ENCODE measurements around the gene DAZL. TPM values are rescaled to one million over a fixed set of nuclear protein-coding genes. Genes with fewer than 3 reads are reported as not detected.

Gene DAZL
- 0.01 TPM for polyA plus RNA-seq (2013)

- no peaks in the 10 kb centered on the region for H3K27me3 ChIP-seq (replicated peaks in 2 of 5; ENCODE audit: control insufficient read depth in 4 of 5, insufficient read depth in 5 of 5, low read length in 4 of 5)
- H3K9me3 ChIP-seq (ENCODE audit: control extremely low read depth in 1 of 5, control insufficient read depth in 4 of 5, insufficient read depth in 2 of 5, low read depth in 1 of 5, low read length in 4 of 5), result peaks cover 0 to 3% (median 0%) of the 10 kb centered on the region in 5 experiments
- DNase-seq, result no peak
- 96% methylated on average over 48 of the region's 63 CpGs for WGBS (ENCODE audit: insufficient coverage)
- H3K4me1 ChIP-seq (ENCODE audit: control extremely low read depth in 1 of 4, control insufficient read depth in 4 of 4, insufficient read depth in 4 of 4, low read length in 3 of 4), result peaks cover 0 to 3% (median 0%) of the 10 kb centered on the region in 4 experiments
- CTCF ChIA-PET, result no interaction called here
- no peaks in the 10 kb centered on the region for H3K36me3 ChIP-seq (ENCODE audit: control insufficient read depth in 4 of 4, insufficient read depth in 4 of 4, low read length in 3 of 4)
- H3K4me3 ChIP-seq (ENCODE audit: control insufficient read depth in 1 of 7, extremely low read depth in 1 of 7, insufficient read depth in 4 of 7, low read depth in 2 of 7, low read length in 6 of 7), result no peak within 1 kb of the TSS
- no peak within 1 kb of the TSS for H3K27ac ChIP-seq (ENCODE audit: insufficient read depth in 1 of 2, low read depth in 1 of 2, low read length in 2 of 2, poor library complexity in 1 of 2, severe bottlenecking in 2 of 2)
- POLR2A ChIA-PET, result no interaction called here
Measured at GRCh38 chr3:16604887-16605602, at the start of gene DAZL. DAZL (minus strand) TSS chr3:16605423; CDS start chr3:16605205, 218 bp downstream.

GRCh38 chr3:16654976-16655375 is 49.8 kb upstream of the DAZL start:
- no peaks in the 10 kb centered on the region for H3K36me3 ChIP-seq (ENCODE audit: control insufficient read depth in 4 of 4, insufficient read depth in 4 of 4, low read length in 3 of 4)
- H3K9me3 ChIP-seq (ENCODE audit: control extremely low read depth in 1 of 5, control insufficient read depth in 4 of 5, insufficient read depth in 2 of 5, low read depth in 1 of 5, low read length in 4 of 5), result no peaks in the 10 kb centered on the region
- ChIA-PET POLR2A (no interaction called here), CTCF (no interaction called here)
- peak in 2 of 3 donors; percentile 13 to 40 for DNase-seq
- no peak overlapping the region for H3K27ac ChIP-seq (ENCODE audit: insufficient read depth in 1 of 2, low read depth in 1 of 2, low read length in 2 of 2, poor library complexity in 1 of 2, severe bottlenecking in 2 of 2)
- no peak overlapping the region for H3K4me3 ChIP-seq (ENCODE audit: control insufficient read depth in 1 of 7, extremely low read depth in 1 of 7, insufficient read depth in 4 of 7, low read depth in 2 of 7, low read length in 6 of 7)
- H3K27me3 ChIP-seq (replicated peaks in 2 of 5; ENCODE audit: control insufficient read depth in 4 of 5, insufficient read depth in 5 of 5, low read length in 4 of 5), result no peaks in the 10 kb centered on the region
- WGBS (ENCODE audit: insufficient coverage), result no CpG with 5 or more reads among the region's 1 CpG
- H3K4me1 ChIP-seq (ENCODE audit: control extremely low read depth in 1 of 4, control insufficient read depth in 4 of 4, insufficient read depth in 4 of 4, low read length in 3 of 4), result no peaks in the 10 kb centered on the region

- Histone ChIP-seq H3K36me3 (ENCODE audit: control insufficient read depth in 4 of 4, insufficient read depth in 4 of 4, low read length in 3 of 4) (no peaks in the 10 kb centered on the region), H3K4me3 (ENCODE audit: control insufficient read depth in 1 of 7, extremely low read depth in 1 of 7, insufficient read depth in 4 of 7, low read depth in 2 of 7, low read length in 6 of 7) (no peak overlapping the region), H3K27ac (ENCODE audit: insufficient read depth in 1 of 2, low read depth in 1 of 2, low read length in 2 of 2, poor library complexity in 1 of 2, severe bottlenecking in 2 of 2) (no peak overlapping the region), H3K27me3 (replicated peaks in 2 of 5; ENCODE audit: control insufficient read depth in 4 of 5, insufficient read depth in 5 of 5, low read length in 4 of 5) (no peaks in the 10 kb centered on the region), H3K4me1 (ENCODE audit: control extremely low read depth in 1 of 4, control insufficient read depth in 4 of 4, insufficient read depth in 4 of 4, low read length in 3 of 4) (no peaks in the 10 kb centered on the region), H3K9me3 (ENCODE audit: control extremely low read depth in 1 of 5, control insufficient read depth in 4 of 5, insufficient read depth in 2 of 5, low read depth in 1 of 5, low read length in 4 of 5) (no peaks in the 10 kb centered on the region)
- DNase-seq, result no peak
- CTCF ChIA-PET, result interaction anchor here (0.9 kb wide), 1 partner anchor 10 kb away, joined by 3 read pairs; no protein-coding TSS in a partner anchor
- no CpG with 5 or more reads among the region's 4 CpGs for WGBS (ENCODE audit: insufficient coverage)
- POLR2A ChIA-PET, result no interaction called here
Measured at GRCh38 chr3:16653712-16654111, 48.5 kb upstream of the DAZL start.

GRCh38 chr3:16647668-16648067 is 42.4 kb upstream of the DAZL start:
- Histone ChIP-seq H3K36me3 (ENCODE audit: control insufficient read depth in 4 of 4, insufficient read depth in 4 of 4, low read length in 3 of 4) (no peaks in the 10 kb centered on the region), H3K9me3 (ENCODE audit: control extremely low read depth in 1 of 5, control insufficient read depth in 4 of 5, insufficient read depth in 2 of 5, low read depth in 1 of 5, low read length in 4 of 5) (no peaks in the 10 kb centered on the region), H3K27me3 (replicated peaks in 2 of 5; ENCODE audit: control insufficient read depth in 4 of 5, insufficient read depth in 5 of 5, low read length in 4 of 5) (no peaks in the 10 kb centered on the region), H3K27ac (ENCODE audit: insufficient read depth in 1 of 2, low read depth in 1 of 2, low read length in 2 of 2, poor library complexity in 1 of 2, severe bottlenecking in 2 of 2) (no peak overlapping the region), H3K4me1 (ENCODE audit: control extremely low read depth in 1 of 4, control insufficient read depth in 4 of 4, insufficient read depth in 4 of 4, low read length in 3 of 4) (no peaks in the 10 kb centered on the region), H3K4me3 (ENCODE audit: control insufficient read depth in 1 of 7, extremely low read depth in 1 of 7, insufficient read depth in 4 of 7, low read depth in 2 of 7, low read length in 6 of 7) (no peak overlapping the region)
- no peak for DNase-seq
- CTCF ChIA-PET, result no interaction called here
- POLR2A ChIA-PET, result no interaction called here
- 97% methylated on average over 3 of the region's 4 CpGs for WGBS (ENCODE audit: insufficient coverage)

- no peaks in the 10 kb centered on the region for H3K9me3 ChIP-seq (ENCODE audit: control extremely low read depth in 1 of 5, control insufficient read depth in 4 of 5, insufficient read depth in 2 of 5, low read depth in 1 of 5, low read length in 4 of 5)
- no peak overlapping the region for H3K27ac ChIP-seq (ENCODE audit: insufficient read depth in 1 of 2, low read depth in 1 of 2, low read length in 2 of 2, poor library complexity in 1 of 2, severe bottlenecking in 2 of 2)
- H3K4me1 ChIP-seq (ENCODE audit: control extremely low read depth in 1 of 4, control insufficient read depth in 4 of 4, insufficient read depth in 4 of 4, low read length in 3 of 4), result peaks cover 0 to 4% (median under 1%) of the 10 kb centered on the region in 4 experiments
- H3K36me3 ChIP-seq (ENCODE audit: control insufficient read depth in 4 of 4, insufficient read depth in 4 of 4, low read length in 3 of 4), result no peaks in the 10 kb centered on the region
- DNase-seq, result no peak
- WGBS (ENCODE audit: insufficient coverage), result 10% methylated on average over 2 of the region's 2 CpGs
- POLR2A ChIA-PET, result no interaction called here
- H3K27me3 ChIP-seq (replicated peaks in 2 of 5; ENCODE audit: control insufficient read depth in 4 of 5, insufficient read depth in 5 of 5, low read length in 4 of 5), result peaks cover 0 to 2% (median 0%) of the 10 kb centered on the region in 5 experiments
- CTCF ChIA-PET, result no interaction called here
- no peak overlapping the region for H3K4me3 ChIP-seq (ENCODE audit: control insufficient read depth in 1 of 7, extremely low read depth in 1 of 7, insufficient read depth in 4 of 7, low read depth in 2 of 7, low read length in 6 of 7)
Measured at GRCh38 chr3:16639806-16640205, 34.6 kb upstream of the DAZL start.

- POLR2A ChIA-PET, result no interaction called here
Measured at GRCh38 chr3:16633948-16634347, 28.7 kb upstream of the DAZL start.

GRCh38 chr3:16632395-16632794 is 27.2 kb upstream of the DAZL start:
- Histone ChIP-seq H3K27ac (ENCODE audit: insufficient read depth in 1 of 2, low read depth in 1 of 2, low read length in 2 of 2, poor library complexity in 1 of 2, severe bottlenecking in 2 of 2) (no peak overlapping the region), H3K36me3 (ENCODE audit: control insufficient read depth in 4 of 4, insufficient read depth in 4 of 4, low read length in 3 of 4) (no peaks in the 10 kb centered on the region), H3K27me3 (replicated peaks in 2 of 5; ENCODE audit: control insufficient read depth in 4 of 5, insufficient read depth in 5 of 5, low read length in 4 of 5) (no peaks in the 10 kb centered on the region), H3K9me3 (ENCODE audit: control extremely low read depth in 1 of 5, control insufficient read depth in 4 of 5, insufficient read depth in 2 of 5, low read depth in 1 of 5, low read length in 4 of 5) (no peaks in the 10 kb centered on the region), H3K4me1 (ENCODE audit: control extremely low read depth in 1 of 4, control insufficient read depth in 4 of 4, insufficient read depth in 4 of 4, low read length in 3 of 4) (no peaks in the 10 kb centered on the region), H3K4me3 (ENCODE audit: control insufficient read depth in 1 of 7, extremely low read depth in 1 of 7, insufficient read depth in 4 of 7, low read depth in 2 of 7, low read length in 6 of 7) (no peak overlapping the region)
- ChIA-PET POLR2A (no interaction called here), CTCF (no interaction called here)
- DNase-seq, result no peak
- 94% methylated on average over 2 of the region's 2 CpGs for WGBS (ENCODE audit: insufficient coverage)

More at GRCh38 chr3:16633948-16634347, 28.7 kb upstream of the DAZL start:
- no peaks in the 10 kb centered on the region for H3K9me3 ChIP-seq (ENCODE audit: control extremely low read depth in 1 of 5, control insufficient read depth in 4 of 5, insufficient read depth in 2 of 5, low read depth in 1 of 5, low read length in 4 of 5)
- CTCF ChIA-PET, result no interaction called here
- no peak overlapping the region for H3K4me3 ChIP-seq (ENCODE audit: control insufficient read depth in 1 of 7, extremely low read depth in 1 of 7, insufficient read depth in 4 of 7, low read depth in 2 of 7, low read length in 6 of 7)
- no peaks in the 10 kb centered on the region for H3K4me1 ChIP-seq (ENCODE audit: control extremely low read depth in 1 of 4, control insufficient read depth in 4 of 4, insufficient read depth in 4 of 4, low read length in 3 of 4)
- 87% methylated on average over 2 of the region's 3 CpGs for WGBS (ENCODE audit: insufficient coverage)
- no peak overlapping the region for H3K27ac ChIP-seq (ENCODE audit: insufficient read depth in 1 of 2, low read depth in 1 of 2, low read length in 2 of 2, poor library complexity in 1 of 2, severe bottlenecking in 2 of 2)
- H3K36me3 ChIP-seq (ENCODE audit: control insufficient read depth in 4 of 4, insufficient read depth in 4 of 4, low read length in 3 of 4), result no peaks in the 10 kb centered on the region
- peaks cover 0 to 2% (median 0%) of the 10 kb centered on the region in 5 experiments for H3K27me3 ChIP-seq (replicated peaks in 2 of 5; ENCODE audit: control insufficient read depth in 4 of 5, insufficient read depth in 5 of 5, low read length in 4 of 5)
- no peak for DNase-seq

Measured in common myeloid progenitor, CD34-positive (primary cell).